NCI-H2171 (cell line): Measurements from ENCODE around the gene TMEM116.
"Not testable (repeated sequence)": the region's sequence is repeated elsewhere in the genome, so short reads cannot be mapped to it uniquely, and the experiment has no call there.

ENCODE experiments used
- DNase-seq: peaks from one replicate; lab custom pipeline; 2025; lab: John Stamatoyannopoulos, UW

TMEM116 gene

DNA sequence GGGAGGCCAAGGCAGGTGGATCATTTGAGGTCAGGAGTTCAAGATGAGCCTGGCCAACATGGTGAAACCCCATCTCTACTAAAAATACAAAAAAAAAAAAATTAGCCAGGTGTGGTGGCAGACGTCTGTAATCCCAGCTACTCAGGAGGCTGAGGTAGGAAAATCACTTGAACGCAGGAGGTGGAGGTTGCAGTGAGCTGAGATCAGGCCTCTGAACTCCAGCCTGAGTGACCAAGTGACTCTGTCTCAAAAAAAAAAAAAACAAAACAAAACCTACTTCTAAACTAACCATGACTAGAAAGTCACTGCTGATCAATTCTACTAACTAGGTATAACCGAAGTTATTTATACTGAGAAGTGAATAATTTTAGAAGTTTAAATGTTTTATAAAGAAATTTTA, 3.4 kb downstream of the TMEM116 start:
- not testable (repeated sequence) for DNase-seq

DNA sequence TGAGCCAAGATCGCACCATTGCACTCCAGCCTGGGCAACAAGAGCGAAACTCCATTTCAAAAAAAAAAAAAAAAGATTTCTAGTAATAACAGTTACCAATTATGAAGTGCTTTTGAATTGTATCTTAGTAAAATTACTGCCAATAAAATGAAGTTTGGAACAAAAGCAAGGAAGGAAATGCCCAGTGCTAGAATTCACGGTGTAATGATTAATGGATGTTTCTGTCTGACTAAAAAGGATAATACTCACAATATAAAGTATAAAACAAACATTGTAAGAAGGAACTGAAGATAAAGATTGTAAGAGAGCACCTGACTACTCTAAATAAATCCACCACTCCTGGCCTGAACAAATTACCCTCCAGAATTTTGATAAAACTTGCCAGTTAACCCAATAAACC, 4.0 kb downstream of the TMEM116 start:
- no peak for DNase-seq

GRCh38 chr12:112007945-112008344, 5.0 kb downstream of the TMEM116 start:
- no peak for DNase-seq

DNA sequence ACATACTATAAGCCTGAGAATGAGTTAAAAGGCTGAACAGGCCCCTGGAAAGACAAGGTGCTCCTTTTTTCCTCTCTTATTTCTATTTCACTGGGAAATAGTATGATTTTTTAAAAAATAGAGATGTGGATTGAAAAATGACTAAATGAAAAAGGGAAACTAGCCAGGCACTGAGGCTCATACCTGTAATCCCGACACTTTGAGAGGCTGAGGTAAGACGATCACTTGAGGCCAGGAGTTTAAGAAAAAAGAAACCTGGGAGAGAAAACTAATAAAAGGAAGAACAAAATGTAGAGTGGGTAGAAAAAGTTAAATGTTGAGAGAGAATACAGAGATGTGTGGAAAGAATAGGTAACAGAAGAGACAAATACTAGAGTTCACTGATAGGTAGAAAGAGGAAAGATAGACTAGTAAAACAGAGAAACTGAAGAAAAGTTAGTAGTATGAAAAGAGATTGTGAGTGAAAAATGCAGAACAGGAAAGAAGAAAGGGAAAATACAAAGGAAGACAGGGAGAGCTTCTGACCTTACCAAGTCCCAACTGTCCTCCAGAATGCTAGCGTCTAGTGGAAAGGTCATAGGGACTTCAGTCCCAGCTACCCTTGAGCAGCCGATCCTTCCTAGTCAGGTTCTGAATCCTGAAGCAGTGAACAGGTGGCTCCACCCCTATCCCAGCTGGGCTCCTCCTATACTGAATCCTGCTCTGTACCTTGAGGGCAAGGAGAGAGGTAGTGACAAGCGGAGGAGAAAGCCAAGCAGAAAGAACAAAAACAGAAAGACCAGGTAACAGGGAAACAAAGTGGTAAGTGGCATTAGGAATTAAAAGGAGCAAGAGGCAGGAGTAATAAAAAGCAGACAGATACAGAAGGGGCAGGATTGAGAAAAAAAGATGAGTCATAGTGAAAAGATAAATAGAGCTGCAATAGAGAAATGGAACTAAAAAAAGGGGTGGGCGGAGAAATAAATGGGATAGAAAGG, 7.3 kb downstream of the TMEM116 start:
- peak; percentile 55 for DNase-seq

DNA sequence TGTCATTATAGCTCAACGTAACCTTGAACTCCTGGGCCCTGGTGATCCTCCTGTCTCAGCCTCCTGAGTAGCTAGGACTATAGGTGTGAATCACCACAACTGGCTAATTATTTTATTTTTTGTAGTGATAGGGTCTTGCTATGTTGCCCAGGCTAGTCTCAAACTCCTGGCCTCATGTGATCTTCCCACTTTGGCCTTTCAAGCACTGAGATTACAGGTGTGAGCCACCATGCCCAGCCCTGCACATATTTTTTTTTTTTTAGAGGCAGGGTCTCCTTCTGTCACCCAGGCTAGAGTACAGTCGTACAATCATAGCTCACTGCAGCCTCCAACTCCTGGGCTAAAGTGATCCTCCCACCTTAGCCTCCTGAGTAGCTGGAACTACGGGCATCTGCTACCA, 8.9 kb downstream of the TMEM116 start:
- no peak for DNase-seq

GRCh38 chr12:112001576-112001975, 11.4 kb downstream of the TMEM116 start:
- DNase-seq: no peak

GRCh38 chr12:112000820-112001219, 12.1 kb downstream of the TMEM116 start:
- no peak for DNase-seq

GRCh38 chr12:111999129-111999528, 13.8 kb downstream of the TMEM116 start:
- not testable (repeated sequence) for DNase-seq

GRCh38 chr12:111998015-111998414, 14.9 kb downstream of the TMEM116 start:
- DNase-seq: no peak

GRCh38 chr12:111997300-111997699, 15.7 kb downstream of the TMEM116 start:
- no peak for DNase-seq

GRCh38 chr12:111995782-111996480, 17.0 kb downstream of the TMEM116 start:
- DNase-seq: no peak

DNA sequence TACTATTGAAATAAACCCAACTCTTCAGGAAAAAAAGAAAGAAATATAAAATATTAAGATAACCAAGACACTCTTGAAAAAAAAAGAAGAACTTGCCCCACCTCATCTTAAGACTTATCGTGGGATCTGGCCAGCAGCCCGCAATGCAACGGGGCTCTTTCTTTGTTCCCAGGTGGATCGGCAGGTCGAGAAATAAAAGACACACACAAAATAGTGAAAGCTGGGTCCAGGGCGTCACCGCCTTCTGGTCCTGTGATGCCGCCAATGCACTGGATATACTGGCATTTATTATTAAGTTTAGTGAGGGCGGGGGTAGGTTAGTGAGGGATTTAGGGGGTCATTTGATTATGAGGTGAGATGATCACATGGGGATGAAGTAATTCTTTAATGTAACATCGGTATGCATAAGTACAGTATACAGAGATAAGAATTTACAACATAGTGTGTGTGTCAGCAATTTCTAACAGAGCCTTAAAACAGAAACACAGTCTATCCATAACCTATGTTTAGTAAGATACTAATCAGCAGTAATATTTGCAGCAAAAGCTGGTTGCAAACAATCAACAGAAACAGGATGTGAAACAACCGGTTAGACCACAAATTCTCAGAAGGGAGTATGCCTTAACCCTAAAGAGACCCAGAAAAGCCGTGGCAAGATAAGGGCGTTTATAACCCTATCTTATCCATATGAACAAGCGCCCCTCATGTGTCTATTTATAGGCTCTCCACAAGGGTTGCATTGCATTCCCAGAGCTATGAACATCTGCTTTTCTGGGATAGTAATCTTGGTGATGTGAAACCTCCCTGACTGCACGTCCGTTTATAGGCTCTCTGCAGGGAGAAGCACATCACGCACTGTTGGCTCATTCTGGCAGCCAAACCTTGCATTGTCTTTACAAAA, 18.5 kb downstream of the TMEM116 start:
- not testable (repeated sequence) for DNase-seq

GRCh38 chr12:111993292-111994150, 19.4 kb downstream of the TMEM116 start:
- no peak for DNase-seq

- no peak for DNase-seq
These were observed 20.5 kb downstream of the TMEM116 start for GRCh38 chr12:111992464-111992863.

GRCh38 chr12:111991946-111992345, 21.0 kb downstream of the TMEM116 start:
- no peak for DNase-seq

- no peak for DNase-seq
These were observed 21.4 kb downstream of the TMEM116 start for GRCh38 chr12:111991535-111991934.

- no peak for DNase-seq
These were observed 28.1 kb downstream of the TMEM116 start for GRCh38 chr12:111984820-111985219.

GRCh38 chr12:111981987-111982386, 31.0 kb downstream of the TMEM116 start:
- DNase-seq: no peak

GRCh38 chr12:111980598-111980997, 32.4 kb downstream of the TMEM116 start:
- no peak for DNase-seq

GRCh38 chr12:111978545-111978944, 34.4 kb downstream of the TMEM116 start:
- DNase-seq: no peak

- DNase-seq: no peak
These were observed 36.1 kb downstream of the TMEM116 start for GRCh38 chr12:111976860-111977259.
